ENCODE data around the gene PSMG1. TPM values are rescaled to one million over a fixed set of nuclear protein-coding genes. Genes with fewer than 3 reads are reported as not detected.

Gene PSMG1
- total and polyA plus RNA-seq, 9 of the 15 experiments (the other 6 are each of a cell fraction or from before 2014, with no cell fraction given): 54.5 to 427 (median 328) TPM

- TF ChIP-seq PATZ1 (CRISPR knock-in tag; IDR thresholded peaks at IDR 0.05; ENCODE audit: borderline replicate concordance) (no peak), EGR1 (conservative IDR thresholded peaks at IDR 0.05) (peak; percentile 44; the same call in 1 of the 2 replicates), SMARCA4 (IDR thresholded peaks at IDR 0.05) (0 out of 2 replicates have a peak, but pooled peaks have one; percentile 37), EP300 (IDR thresholded peaks at IDR 0.05; ENCODE audit: low read length) (peak; percentile 14; the same call in 1 of the 2 replicates), MAFF (IDR thresholded peaks at IDR 0.05; ENCODE audit: low read length) (peak; percentile 67; the same call in 1 of the 2 replicates), MAFG (tag; conservative IDR thresholded peaks at IDR 0.05) (peak; percentile 59; the same call in 1 of the 2 replicates), CBFA2T2 (conservative IDR thresholded peaks at IDR 0.05) (0 out of 2 replicates have a peak, but pooled peaks have one; percentile 13), CTCF (IDR thresholded peaks at IDR 0.05 in 2 of 3, conservative IDR thresholded peaks at IDR 0.05 in 1 of 3; ENCODE audit: insufficient read depth in 2 of 3, low read depth in 1 of 3, low read length in 3 of 3) (peak; percentile 34 to 47 (median 39); a peak in 4 of 6 replicates), DPF2 (IDR thresholded peaks at IDR 0.05) (peak; percentile 48; the same call in 1 of the 2 replicates), NFIC (IDR thresholded peaks at IDR 0.05) (peak; percentile 57), ARID1B (IDR thresholded peaks at IDR 0.05) (peak; percentile 45; the same call in 1 of the 2 replicates), MAFK (IDR thresholded peaks at IDR 0.05; ENCODE audit: low read length) (peak; percentile 72), SMAD4 (CRISPR knock-in tag; conservative IDR thresholded peaks at IDR 0.05) (peak; percentile 47; the same call in 1 of the 2 replicates)
- TF ChIP-seq, protein P1, sequence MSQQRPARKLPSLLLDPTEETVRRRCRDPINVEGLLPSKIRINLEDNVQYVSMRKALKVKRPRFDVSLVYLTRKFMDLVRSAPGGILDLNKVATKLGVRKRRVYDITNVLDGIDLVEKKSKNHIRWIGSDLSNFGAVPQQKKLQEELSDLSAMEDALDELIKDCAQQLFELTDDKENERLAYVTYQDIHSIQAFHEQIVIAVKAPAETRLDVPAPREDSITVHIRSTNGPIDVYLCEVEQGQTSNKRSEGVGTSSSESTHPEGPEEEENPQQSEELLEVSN (IDR thresholded peaks at IDR 0.05; ENCODE audit: borderline replicate concordance in 1 of 2, extremely low read depth in 1 of 2, insufficient read depth in 1 of 2, insufficient read length in 1 of 2, low read depth in 1 of 2, low read length in 1 of 2, poor library complexity in 1 of 2, severe bottlenecking in 1 of 2): peak in 1 of 2 experiments; percentile 11
Observed at GRCh38 chr21:39137248-39138178, 45.7 kb downstream of the PSMG1 start (continued).
